Suprapubic skin (tissue), 3 donors: ENCODE measurements around the gene PFN3.

Experiments used
- POLR2A ChIP-seq, 2 donors: fragments of 450-650 bp; IDR thresholded peaks; one replicate each; pipeline ENCODE4 v1.6.1; 2017; ENCODE audit warnings: antibody characterized with exemption in 2 of 2, mild to moderate bottlenecking in 2 of 2, moderate library complexity in 2 of 2
- TF ChIP-seq, protein P1 (sequence below), 2 donors: fragments of 200-600 bp in 1 of 2; fragments of 450-650 bp in 1 of 2; sonication (generic) in 1 of 2; IDR thresholded peaks; one replicate each; pipeline ENCODE4 v1.5.1; 2016 to 2019; ENCODE audit warnings: antibody characterized with exemption in 2 of 2, mild to moderate bottlenecking in 1 of 2, moderate library complexity in 1 of 2

DNA sequence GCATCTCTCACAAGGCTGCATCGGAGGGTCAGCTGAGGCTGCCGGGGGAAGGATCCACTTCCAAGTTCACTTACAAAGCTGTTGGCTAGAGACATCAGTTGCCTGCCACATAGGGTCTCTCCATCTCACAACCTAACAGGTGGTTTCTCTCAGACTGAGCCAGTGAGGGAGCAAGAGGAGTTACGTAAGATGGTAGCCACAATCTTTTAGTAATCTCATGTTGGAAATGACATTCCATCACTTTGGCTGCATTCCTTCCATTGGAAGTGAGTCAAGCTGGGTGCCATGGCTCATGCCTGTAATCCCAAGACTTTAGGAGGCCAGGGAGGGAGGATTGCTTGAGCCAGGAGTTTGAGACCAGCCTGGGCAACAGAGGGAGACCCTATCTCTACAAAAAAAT, 18.6 kb upstream of the PFN3 start:
- TF ChIP-seq, protein P1, sequence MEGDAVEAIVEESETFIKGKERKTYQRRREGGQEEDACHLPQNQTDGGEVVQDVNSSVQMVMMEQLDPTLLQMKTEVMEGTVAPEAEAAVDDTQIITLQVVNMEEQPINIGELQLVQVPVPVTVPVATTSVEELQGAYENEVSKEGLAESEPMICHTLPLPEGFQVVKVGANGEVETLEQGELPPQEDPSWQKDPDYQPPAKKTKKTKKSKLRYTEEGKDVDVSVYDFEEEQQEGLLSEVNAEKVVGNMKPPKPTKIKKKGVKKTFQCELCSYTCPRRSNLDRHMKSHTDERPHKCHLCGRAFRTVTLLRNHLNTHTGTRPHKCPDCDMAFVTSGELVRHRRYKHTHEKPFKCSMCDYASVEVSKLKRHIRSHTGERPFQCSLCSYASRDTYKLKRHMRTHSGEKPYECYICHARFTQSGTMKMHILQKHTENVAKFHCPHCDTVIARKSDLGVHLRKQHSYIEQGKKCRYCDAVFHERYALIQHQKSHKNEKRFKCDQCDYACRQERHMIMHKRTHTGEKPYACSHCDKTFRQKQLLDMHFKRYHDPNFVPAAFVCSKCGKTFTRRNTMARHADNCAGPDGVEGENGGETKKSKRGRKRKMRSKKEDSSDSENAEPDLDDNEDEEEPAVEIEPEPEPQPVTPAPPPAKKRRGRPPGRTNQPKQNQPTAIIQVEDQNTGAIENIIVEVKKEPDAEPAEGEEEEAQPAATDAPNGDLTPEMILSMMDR (IDR thresholded peaks at IDR 0.05), result no peak
- no peak for TF ChIP-seq POLR2A (IDR thresholded peaks at IDR 0.05)
